Medulla oblongata (tissue), 1 donor: ENCODE measurements around the gene TCEANC.

Experiments used
- DNase-seq: peaks from one replicate; pipeline ENCODE4 v3.0.0-alpha.2; 2015; ENCODE audit errors: extremely low spot score

The TCEANC gene

GRCh38 chrX:13691841-13692371, 39.0 kb downstream of the TCEANC start:
- no peak for DNase-seq

GRCh38 chrX:13692771-13693231, 39.9 kb downstream of the TCEANC start:
- no peak for DNase-seq

GRCh38 chrX:13693341-13693961, 40.5 kb downstream of the TCEANC start:
- DNase-seq: peak; percentile 42

GRCh38 chrX:13694359-13694758, 41.4 kb downstream of the TCEANC start:
- DNase-seq: no peak

GRCh38 chrX:13694983-13695382, 42.0 kb downstream of the TCEANC start:
- no peak for DNase-seq

GRCh38 chrX:13695601-13696115, 42.7 kb downstream of the TCEANC start:
- DNase-seq: no peak

- no peak for DNase-seq
These were observed 44.5 kb downstream of the TCEANC start for GRCh38 chrX:13697455-13697854.

GRCh38 chrX:13697976-13698375, 45.0 kb downstream of the TCEANC start:
- no peak for DNase-seq

- DNase-seq: no peak
These were observed 45.5 kb downstream of the TCEANC start for GRCh38 chrX:13698432-13698831.

GRCh38 chrX:13699183-13699826, 46.4 kb downstream of the TCEANC start:
- no peak for DNase-seq

- no peak for DNase-seq
These were observed 47.4 kb downstream of the TCEANC start for GRCh38 chrX:13700380-13700779.

GRCh38 chrX:13702111-13702789, 49.3 kb downstream of the TCEANC start:
- no peak for DNase-seq

GRCh38 chrX:13703135-13703534, 50.2 kb downstream of the TCEANC start:
- DNase-seq: no peak

- no peak for DNase-seq
These were observed 50.6 kb downstream of the TCEANC start for GRCh38 chrX:13703589-13703988.

GRCh38 chrX:13711141-13711540, 58.2 kb downstream of the TCEANC start:
- no peak for DNase-seq
